A673 (cell line): Measurements from ENCODE around the gene TNFSF4.

Experiments
- CTCF ChIP-seq: fragments of 300-800, 200-600 bp; sonication (generic); conservative IDR thresholded peaks from 2 replicates; pipeline ENCODE4 v1.5.1; 2017; ENCODE audit warnings: low read depth, mild to moderate bottlenecking, antibody characterized with exemption, low read length, moderate library complexity, mixed read lengths
- EZH2 ChIP-seq: fragments of 200-600 bp; sonication (generic); IDR thresholded peaks from 2 replicates; pipeline ENCODE4 v1.6.1; 2017; ENCODE audit warnings: borderline replicate concordance, low read depth, mild to moderate bottlenecking, mixed read lengths, antibody characterized with exemption, low read length; ENCODE audit not compliant: poor library complexity, severe bottlenecking

- TF ChIP-seq CTCF, result no peak
- TF ChIP-seq EZH2, result no peak
These were observed 42.4 kb downstream of the TNFSF4 start for GRCh38 chr1:173164686-173165085.
